Endothelial cell of umbilical vein (primary cell): ENCODE measurements around the gene B3GNT3. TPM values are rescaled to one million over a fixed set of nuclear protein-coding genes. Genes with fewer than 3 reads are reported as not detected.
"Not testable (repeated sequence)": the region's sequence is repeated elsewhere in the genome, so short reads cannot be mapped to it uniquely, and the experiment has no call there.

Experiments
- BruUV-seq: library from RNA; stranded (reverse); fragments of 400-500 nt; replicated peaks from 2 replicates; lab custom pipeline; 2021; lab: Mats Ljungman, UMichigan
- CTCF ChIA-PET: fragments of 300-600, 350-600 bp; sonication (Branson Sonifier 250); formaldehyde crosslinking; loops from one replicate; lab custom pipeline; 2021; ENCODE audit warnings: antibody characterized with exemption, inconsistent platforms; lab: Charles Lee
- POLR2A ChIA-PET: fragments of 300-600, 350-600 bp; sonication (Branson Sonifier 250); formaldehyde crosslinking; loops from one replicate; lab custom pipeline; 2021; ENCODE audit warnings: antibody characterized with exemption, inconsistent platforms; lab: Charles Lee
- DNase-seq: peaks from one replicate; pipeline ENCODE4 v3.0.0-alpha.2; 2011; ENCODE audit warnings: low read depth, low spot score
- FAIRE-seq: peaks from 2 replicates; lab custom pipeline; 2011; peaks lifted over from hg19 to GRCh38; lab: Jason Lieb, UNC
- H2AFZ ChIP-seq: 2 replicates; pipeline ENCODE4 v1.6.0; 2012; ENCODE audit warnings: low read depth, low read length, control low read depth, inconsistent platforms
- H3K27ac ChIP-seq: 2 replicates; pipeline ENCODE4 v1.5.1; 2011; ENCODE audit warnings: low read depth, mild to moderate bottlenecking, control low read depth, low read length, moderate library complexity; ENCODE audit not compliant: insufficient read depth
- H3K27me3 ChIP-seq, 2 experiments: 2 replicates each; pipeline versions ENCODE4 v1.6.0 to v1.6.1; 2011; ENCODE audit warnings: low read length in 2 of 2, mixed read lengths in 1 of 2; ENCODE audit not compliant: control insufficient read depth in 2 of 2, insufficient read depth in 2 of 2
- H3K36me3 ChIP-seq, 2 experiments: 2 replicates in 1 of 2; 3 replicates in 1 of 2; pipeline ENCODE4 v1.5.1; 2011; ENCODE audit warnings: low read length in 2 of 2, mild to moderate bottlenecking in 1 of 2, moderate library complexity in 1 of 2; ENCODE audit not compliant: control insufficient read depth in 2 of 2, insufficient read depth in 2 of 2; ENCODE audit errors: extremely low read depth in 1 of 2
- H3K4me1 ChIP-seq: 3 replicates; pipeline ENCODE4 v1.5.1; 2011; ENCODE audit warnings: mild to moderate bottlenecking, low read length; ENCODE audit not compliant: control insufficient read depth, insufficient read depth; ENCODE audit errors: extremely low read depth
- H3K4me2 ChIP-seq: 2 replicates; pipeline ENCODE4 v1.6.1; 2011; ENCODE audit warnings: low read length, control low read depth, mixed read lengths; ENCODE audit not compliant: insufficient read depth
- H3K4me3 ChIP-seq, 3 experiments: fragments of 200-600 bp in 1 of 3; sonication (generic), shearing (Covaris generic) in 1 of 3; replicated peaks in 1 of 3; 2 replicates each; pipeline ENCODE4 v1.5.1; 2011 to 2016; ENCODE audit warnings: control low read depth in 3 of 3, low read length in 3 of 3, mild to moderate bottlenecking in 2 of 3, inconsistent platforms in 1 of 3, low read depth in 1 of 3, moderate library complexity in 1 of 3; ENCODE audit not compliant: insufficient read depth in 1 of 3
- H3K79me2 ChIP-seq: 2 replicates; pipeline ENCODE4 v1.6.0; 2012; ENCODE audit warnings: low read length, inconsistent platforms; ENCODE audit not compliant: control insufficient read depth, insufficient read depth
- H3K9ac ChIP-seq: replicated peaks from 2 replicates; pipeline ENCODE3; 2011; ENCODE audit warnings: low read length, control low read depth; ENCODE audit not compliant: insufficient read depth; ENCODE audit errors: extremely low read depth
- H3K9me1 ChIP-seq: replicated peaks from 3 replicates; pipeline ENCODE4 v1.6.0; 2011; ENCODE audit warnings: mild to moderate bottlenecking, low read length; ENCODE audit not compliant: control insufficient read depth, insufficient read depth; ENCODE audit errors: extremely low read depth
- H3K9me3 ChIP-seq: replicated peaks from 2 replicates; pipeline ENCODE4 v1.5.1; 2012; ENCODE audit warnings: low read length, inconsistent platforms; ENCODE audit not compliant: control insufficient read depth, insufficient read depth
- H4K20me1 ChIP-seq: replicated peaks from 2 replicates; pipeline ENCODE3; 2011; ENCODE audit warnings: mild to moderate bottlenecking, low read length; ENCODE audit not compliant: control insufficient read depth, insufficient read depth; ENCODE audit errors: extremely low read depth
- CTCF ChIP-seq, 2 donors: IDR thresholded peaks; 1 replicate in 1 of 2; 2 replicates in 1 of 2; pipeline ENCODE4 v1.5.1; 2011; ENCODE audit warnings: low read length in 2 of 2, mild to moderate bottlenecking in 2 of 2, moderate library complexity in 2 of 2, control low read depth in 1 of 2, inconsistent platforms in 1 of 2, low read depth in 1 of 2; ENCODE audit not compliant: insufficient read depth in 1 of 2; ENCODE audit errors: extremely low read depth in 1 of 2
- EZH2 ChIP-seq: IDR thresholded peaks from 2 replicates; pipeline ENCODE4 v1.6.1; 2012; ENCODE audit warnings: borderline replicate concordance, low read depth, mild to moderate bottlenecking, moderate library complexity, low read length, inconsistent platforms; ENCODE audit not compliant: severe bottlenecking
- FOS ChIP-seq: IDR thresholded peaks from 2 replicates; pipeline ENCODE4 v1.6.1; 2011; ENCODE audit warnings: mild to moderate bottlenecking, low read length, moderate library complexity, borderline replicate concordance; ENCODE audit not compliant: insufficient read depth
- GATA2 ChIP-seq: IDR thresholded peaks from 2 replicates; pipeline ENCODE4 v1.7.0; 2011; ENCODE audit warnings: low read depth, mild to moderate bottlenecking, moderate library complexity, mixed read lengths, low read length; ENCODE audit not compliant: insufficient read length, insufficient read depth
- JUN ChIP-seq: IDR thresholded peaks from 2 replicates; pipeline ENCODE4 v1.6.1; 2011; ENCODE audit warnings: borderline replicate concordance, low read depth; ENCODE audit not compliant: insufficient read length, insufficient read depth
- MAX ChIP-seq: IDR thresholded peaks from 2 replicates; pipeline ENCODE4 v1.6.1; 2011; ENCODE audit not compliant: insufficient read depth, insufficient read length
- MYC ChIP-seq: IDR thresholded peaks from one replicate; pipeline ENCODE4 v1.6.1; 2011; ENCODE audit warnings: mild to moderate bottlenecking, low read depth, low read length
- POLR2A ChIP-seq: IDR thresholded peaks from 2 replicates; pipeline ENCODE4 v1.6.1; 2012; ENCODE audit warnings: low read depth, mild to moderate bottlenecking, control low read depth, low read length
- POLR2AphosphoS5 ChIP-seq: IDR thresholded peaks from 2 replicates; pipeline ENCODE4 v1.6.1; 2012; ENCODE audit warnings: low read depth, mild to moderate bottlenecking, control low read depth, low read length, moderate library complexity; ENCODE audit not compliant: insufficient read depth
- dilution Hi-C: fragments of 300-500 bp; cut with MboI; formaldehyde crosslinking; loops from one replicate; pipeline ENCODE4 v1.15.0; 2019; ENCODE audit warnings: low sequenced_read_pairs; ENCODE audit not compliant: extremely low pct_ligation_motif_present
- intact Hi-C: fragments of 100-400 bp; cut with micrococcal nuclease; formaldehyde crosslinking; loops from one replicate; pipeline ENCODE4 v1.10.0; 2022
- polyA plus RNA-seq, 4 experiments: library from polyadenylated mRNA; depleted of rRNA in 3 of 4; stranded (reverse) in 3 of 4; unstranded in 1 of 4; fragments of >200 nt; gene quantifications; 2 replicates each; pipeline versions ENCODE4 v1.2.1 to v1.2.3, GENCODE V29; 2011 to 2012; ENCODE audit warnings: missing spikeins in 1 of 4
- total RNA-seq: library from RNA; stranded (reverse); gene quantifications from 2 replicates; pipeline ENCODE4 v1.2.3, GENCODE V29; 2021

Gene B3GNT3
- total and polyA plus RNA-seq, 2 donors (not counting 3 experiments of a cell fraction or from before 2014, with no cell fraction given): 0.10 TPM; not detected in 1

- H3K27ac ChIP-seq: no peak overlapping the region
- no peak overlapping the region for H3K9ac ChIP-seq
- no peaks in the 10 kb centered on the region for H3K9me3 ChIP-seq
- H3K4me3 ChIP-seq: no peak overlapping the region
- ChIA-PET CTCF (interaction anchor here (0.6 to 3.4 kb wide), 7 partner anchors 8 to 170 kb away, joined by 3 to 18 read pairs (median 4); no protein-coding TSS in a partner anchor), POLR2A (no interaction called here)
- no peaks in the 10 kb centered on the region for H4K20me1 ChIP-seq
- dilution Hi-C loops (no loop called here), intact Hi-C loops (loop anchor here (5.0 kb wide), 1 partner anchor 324 kb away; no protein-coding TSS in a partner anchor)
- no peaks in the 10 kb centered on the region for H3K4me1 ChIP-seq
- no peak overlapping the region for H3K4me2 ChIP-seq
- FAIRE-seq: no peak
- no peak overlapping the region for H2AFZ ChIP-seq
- H3K27me3 ChIP-seq: no peaks in the 10 kb centered on the region
- H3K9me1 ChIP-seq: no peaks in the 10 kb centered on the region
- no peak for DNase-seq
- no peak for TF ChIP-seq JUN
- no peak for TF ChIP-seq MAX
- TF ChIP-seq POLR2A: no peak
- no peak for TF ChIP-seq CTCF (IDR thresholded peaks at IDR 0.05; ENCODE audit: extremely low read depth in 1 of 2, insufficient read depth in 1 of 2, low read depth in 1 of 2, low read length in 2 of 2)
- TF ChIP-seq POLR2AphosphoS5: no peak
- TF ChIP-seq EZH2: no peak
- TF ChIP-seq MYC: no peak
- no peak for TF ChIP-seq GATA2
- TF ChIP-seq FOS: no peak
- BruUV-seq: no TSS peak
- H3K36me3 ChIP-seq: no peaks in the 10 kb centered on the region
- H3K79me2 ChIP-seq: no peaks in the 10 kb centered on the region
These were observed 18.7 kb upstream of the B3GNT3 start for GRCh38 chr19:17775991-17776803.

GRCh38 chr19:17777840-17778239 is 17.1 kb upstream of the B3GNT3 start:
- BruUV-seq, H3K36me3 ChIP-seq, H3K9me3 ChIP-seq, H3K4me1 ChIP-seq, H3K9me1 ChIP-seq, H3K4me2 ChIP-seq, FAIRE-seq, H3K27me3 ChIP-seq, DNase-seq, dilution Hi-C loops, H4K20me1 ChIP-seq, H3K79me2 ChIP-seq, H3K4me3 ChIP-seq, H3K27ac ChIP-seq, H3K9ac ChIP-seq, H2AFZ ChIP-seq: not testable (repeated sequence)
- ChIA-PET POLR2A (interaction anchor here (0.7 kb wide), 1 partner anchor 222 kb away, joined by 4 read pairs; no protein-coding TSS in a partner anchor), CTCF (interaction anchor here (1.0 kb wide), 1 partner anchor 11 kb away, joined by 6 read pairs; no protein-coding TSS in a partner anchor)
- intact Hi-C loops: loop anchor here (5.0 kb wide), 1 partner anchor 326 kb away; no protein-coding TSS in a partner anchor
